Activated CD4-positive, alpha-beta memory T cell treated with anti-CD3 and anti-CD28 coated beads for 36 hours (primary cell): Measurements from ENCODE around the gene ZBTB8B. TPM values are rescaled to one million over a fixed set of nuclear protein-coding genes. Genes with fewer than 3 reads are reported as not detected.
"Not testable (repeated sequence)": the region's sequence is repeated elsewhere in the genome, so short reads cannot be mapped to it uniquely, and the experiment has no call there.

Experiments
- CTCF ChIA-PET: fragments of 350-600 bp; sonication (Branson Sonifier 250); formaldehyde crosslinking; loops from one replicate; lab custom pipeline; 2021; ENCODE audit warnings: antibody characterized with exemption, inconsistent platforms; lab: Charles Lee
- POLR2A ChIA-PET: fragments of 350-600 bp; sonication (Branson Sonifier 250); formaldehyde crosslinking; loops from one replicate; lab custom pipeline; 2021; ENCODE audit warnings: antibody characterized with exemption; lab: Charles Lee
- DNase-seq: peaks from one replicate; pipeline ENCODE4 v3.0.0-alpha.2; 2020
- H3K27ac Mint-ChIP-seq: one replicate; pipeline ENCODE4 v1.8.0; 2021; ENCODE audit warnings: mixed read lengths
- H3K27me3 Mint-ChIP-seq: one replicate; pipeline ENCODE4 v1.8.0; 2021; ENCODE audit warnings: mixed read lengths
- H3K36me3 Mint-ChIP-seq: one replicate; pipeline ENCODE4 v1.8.0; 2021; ENCODE audit warnings: mixed read lengths
- H3K4me1 Mint-ChIP-seq: one replicate; pipeline ENCODE4 v1.8.0; 2021; ENCODE audit warnings: low read depth, mixed read lengths
- H3K4me3 Mint-ChIP-seq: one replicate; pipeline ENCODE4 v1.8.0; 2021; ENCODE audit warnings: mild to moderate bottlenecking, mixed read lengths
- H3K9me3 Mint-ChIP-seq: one replicate; pipeline ENCODE4 v1.8.0; 2021; ENCODE audit warnings: mixed read lengths
- intact Hi-C: fragments of 100-400 bp; cut with micrococcal nuclease; formaldehyde crosslinking; loops from one replicate; pipeline ENCODE4 v1.15.1; 2023
- total RNA-seq, 2 experiments: library from RNA; stranded (reverse); gene quantifications; one replicate each; pipeline ENCODE4 v1.2.3, GENCODE V29; 2021

The ZBTB8B gene
- total RNA-seq, 2 experiments from 2014 or later: not detected

DNA sequence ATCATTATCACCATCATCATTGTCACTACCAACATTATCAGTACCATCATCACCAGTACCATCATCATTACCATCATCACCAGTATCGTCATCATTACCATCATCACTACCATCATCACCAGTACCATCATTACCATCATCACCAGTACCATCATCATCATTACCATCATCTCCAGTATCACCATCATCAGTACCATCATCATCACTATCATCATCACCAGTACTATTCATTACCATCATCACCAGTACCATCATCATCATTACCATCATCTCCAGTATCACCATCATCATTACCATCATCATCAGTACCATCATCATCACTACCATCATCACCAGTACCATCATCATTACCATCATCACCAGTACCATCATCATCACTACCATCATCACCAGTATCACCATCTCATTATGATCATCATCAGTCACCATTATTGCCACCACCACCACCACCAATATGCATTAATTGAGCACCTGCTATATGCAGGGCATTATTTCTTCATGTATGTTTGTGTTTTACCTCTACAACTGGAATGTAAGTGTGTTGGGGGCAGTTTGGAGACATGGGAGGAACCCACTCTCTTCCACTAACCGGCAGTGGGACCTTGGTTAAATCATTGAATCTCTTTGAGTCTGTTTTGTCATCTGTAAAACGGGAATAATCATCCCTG, 7.0 kb downstream of the ZBTB8B start:
- intact Hi-C loops: no loop called here
- ChIA-PET POLR2A (no interaction called here), CTCF (no interaction called here)
- peaks cover 18% of the 10 kb centered on the region for H3K27me3 Mint-ChIP-seq
- no peak overlapping the region for H3K4me3 Mint-ChIP-seq
- no peaks in the 10 kb centered on the region for H3K9me3 Mint-ChIP-seq
- H3K36me3 Mint-ChIP-seq: no peaks in the 10 kb centered on the region
- H3K27ac Mint-ChIP-seq: no peak overlapping the region
- H3K4me1 Mint-ChIP-seq: no peaks in the 10 kb centered on the region
- no peak for DNase-seq

DNA sequence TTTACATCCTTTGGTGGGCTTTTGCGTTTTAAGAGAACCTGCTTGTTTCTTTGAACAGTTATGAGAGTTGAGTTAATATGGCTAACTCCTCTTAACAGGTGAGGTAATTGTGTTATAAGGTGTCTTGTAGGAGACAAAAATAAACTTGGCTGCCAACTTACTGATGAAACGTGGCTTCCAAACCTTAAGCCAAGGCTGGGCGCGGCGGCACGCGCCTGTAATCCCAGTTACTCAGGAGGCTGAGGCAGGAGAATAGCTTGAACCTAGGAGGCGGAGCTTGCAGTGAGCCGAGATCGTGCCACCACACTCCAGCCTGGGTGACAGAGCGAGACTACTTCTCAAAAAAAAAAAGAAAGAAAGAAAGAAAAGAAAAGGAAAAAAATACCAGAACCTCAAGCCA, 8.1 kb downstream of the ZBTB8B start:
- H3K36me3 Mint-ChIP-seq, H3K27ac Mint-ChIP-seq, H3K4me3 Mint-ChIP-seq, H3K4me1 Mint-ChIP-seq, H3K9me3 Mint-ChIP-seq, intact Hi-C loops, DNase-seq, CTCF ChIA-PET, POLR2A ChIA-PET: not testable (repeated sequence)
- peaks cover 16% of the 10 kb centered on the region for H3K27me3 Mint-ChIP-seq

GRCh38 chr1:32474954-32475353, 10.1 kb downstream of the ZBTB8B start:
- intact Hi-C loops: loop anchor here (1.0 kb wide), 1 partner anchor 9 kb away; no protein-coding TSS in a partner anchor
- Mint-ChIP-seq H3K27me3 (peaks cover 19% of the 10 kb centered on the region), H3K36me3 (no peaks in the 10 kb centered on the region), H3K9me3 (no peaks in the 10 kb centered on the region), H3K4me1 (no peaks in the 10 kb centered on the region), H3K4me3 (no peak overlapping the region), H3K27ac (no peak overlapping the region)
- POLR2A ChIA-PET: no interaction called here
- no peak for DNase-seq
- CTCF ChIA-PET: no interaction called here

GRCh38 chr1:32480003-32480402, 15.1 kb downstream of the ZBTB8B start:
- no peaks in the 10 kb centered on the region for H3K4me1 Mint-ChIP-seq
- intact Hi-C loops: no loop called here
- H3K4me3 Mint-ChIP-seq: no peak overlapping the region
- CTCF ChIA-PET: interaction anchor here (0.7 kb wide), 1 partner anchor 14 kb away, joined by 4 read pairs; no protein-coding TSS in a partner anchor
- POLR2A ChIA-PET: no interaction called here
- no peaks in the 10 kb centered on the region for H3K36me3 Mint-ChIP-seq
- H3K27me3 Mint-ChIP-seq: peaks cover 11% of the 10 kb centered on the region
- H3K9me3 Mint-ChIP-seq: no peaks in the 10 kb centered on the region
- DNase-seq: no peak
- no peak overlapping the region for H3K27ac Mint-ChIP-seq

DNA sequence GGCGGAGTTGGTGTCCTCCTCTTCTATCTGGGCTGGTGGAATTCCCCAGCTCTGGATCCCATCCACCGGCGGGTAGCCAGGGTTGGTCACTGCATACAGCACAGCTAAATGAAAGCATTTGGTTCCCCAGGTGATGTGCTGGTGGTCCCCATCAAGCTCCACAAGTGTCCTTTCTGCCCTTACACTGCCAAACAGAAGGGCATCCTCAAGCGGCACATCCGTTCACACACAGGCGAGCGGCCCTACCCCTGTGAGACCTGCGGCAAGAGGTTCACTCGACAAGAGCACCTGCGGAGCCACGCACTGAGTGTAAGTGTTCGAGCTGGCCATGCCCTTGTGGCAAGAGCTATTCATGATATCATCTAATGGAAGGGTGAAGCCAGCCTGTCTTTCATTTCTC, 15.9 kb downstream of the ZBTB8B start:
- Mint-ChIP-seq H3K27me3 (peaks cover 11% of the 10 kb centered on the region), H3K4me1 (no peaks in the 10 kb centered on the region), H3K36me3 (no peaks in the 10 kb centered on the region), H3K9me3 (no peaks in the 10 kb centered on the region), H3K27ac (no peak overlapping the region), H3K4me3 (no peak overlapping the region)
- DNase-seq: no peak
- ChIA-PET POLR2A (no interaction called here), CTCF (no interaction called here)
- intact Hi-C loops: no loop called here

DNA sequence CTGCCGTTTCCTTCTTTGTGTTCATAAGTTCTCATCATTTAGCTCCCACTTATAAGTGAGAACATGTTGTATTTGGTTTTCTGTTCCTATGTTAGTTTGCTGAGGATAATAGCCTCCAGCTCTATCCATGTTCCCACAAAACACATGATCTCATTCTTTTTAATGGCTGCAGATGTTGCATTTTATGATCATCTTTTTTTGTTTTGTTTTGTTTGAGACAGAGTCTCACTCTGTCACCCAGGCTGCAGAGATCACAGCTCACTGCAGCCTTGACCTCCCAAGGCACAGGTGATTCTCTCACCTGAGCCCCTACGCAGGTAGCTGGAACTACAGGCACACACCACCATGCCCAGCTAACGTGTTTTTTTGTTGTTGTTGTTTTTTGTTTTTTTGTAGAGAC, 16.9 kb downstream of the ZBTB8B start:
- POLR2A ChIA-PET, DNase-seq, H3K27ac Mint-ChIP-seq, H3K27me3 Mint-ChIP-seq, H3K4me1 Mint-ChIP-seq, intact Hi-C loops, H3K4me3 Mint-ChIP-seq, H3K9me3 Mint-ChIP-seq, H3K36me3 Mint-ChIP-seq: not testable (repeated sequence)
- CTCF ChIA-PET: interaction anchor here (0.9 kb wide), 1 partner anchor 230 kb away, joined by 3 read pairs; no protein-coding TSS in a partner anchor

DNA sequence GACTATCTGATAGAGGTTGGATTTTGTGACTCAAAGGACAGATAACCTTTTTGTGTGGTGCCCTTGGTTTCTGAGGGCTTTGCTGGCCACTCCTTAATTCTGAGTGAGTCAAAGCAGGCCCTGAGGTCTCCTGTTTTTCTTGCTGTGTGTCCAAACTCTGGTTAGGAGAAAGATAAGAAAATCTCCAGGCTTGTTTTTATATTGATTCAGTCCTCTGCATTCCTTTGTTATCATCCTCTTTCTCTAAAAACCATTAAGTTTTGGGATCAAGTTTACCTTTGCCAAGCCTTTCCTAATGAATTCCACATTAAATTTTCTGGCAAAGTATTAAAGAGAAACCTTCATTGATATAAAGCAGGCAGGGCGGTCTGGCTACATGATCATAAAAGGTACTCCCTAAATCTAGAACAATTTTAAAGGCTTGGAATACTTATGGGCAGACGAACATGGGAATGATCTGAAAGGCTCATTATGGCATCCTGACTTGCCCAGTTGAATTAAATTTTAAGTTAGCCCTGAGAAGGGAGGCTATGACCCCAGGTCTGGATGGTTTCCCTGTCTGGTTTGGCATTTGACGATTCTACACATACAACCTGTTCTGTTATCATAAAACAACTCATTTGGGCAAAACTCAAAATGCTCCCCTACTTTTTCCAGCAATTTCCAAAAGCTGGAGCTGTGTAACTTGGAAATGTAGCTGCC, 20.8 kb downstream of the ZBTB8B start:
- no peak for DNase-seq
- H3K4me3 Mint-ChIP-seq: no peak overlapping the region
- H3K36me3 Mint-ChIP-seq: no peaks in the 10 kb centered on the region
- H3K27ac Mint-ChIP-seq: no peak overlapping the region
- intact Hi-C loops: no loop called here
- no peaks in the 10 kb centered on the region for H3K9me3 Mint-ChIP-seq
- peaks cover 12% of the 10 kb centered on the region for H3K27me3 Mint-ChIP-seq
- H3K4me1 Mint-ChIP-seq: no peaks in the 10 kb centered on the region
- CTCF ChIA-PET: interaction anchor here (1.0 kb wide), 1 partner anchor 84 kb away, joined by 4 read pairs; no protein-coding TSS in a partner anchor
- POLR2A ChIA-PET: no interaction called here

DNA sequence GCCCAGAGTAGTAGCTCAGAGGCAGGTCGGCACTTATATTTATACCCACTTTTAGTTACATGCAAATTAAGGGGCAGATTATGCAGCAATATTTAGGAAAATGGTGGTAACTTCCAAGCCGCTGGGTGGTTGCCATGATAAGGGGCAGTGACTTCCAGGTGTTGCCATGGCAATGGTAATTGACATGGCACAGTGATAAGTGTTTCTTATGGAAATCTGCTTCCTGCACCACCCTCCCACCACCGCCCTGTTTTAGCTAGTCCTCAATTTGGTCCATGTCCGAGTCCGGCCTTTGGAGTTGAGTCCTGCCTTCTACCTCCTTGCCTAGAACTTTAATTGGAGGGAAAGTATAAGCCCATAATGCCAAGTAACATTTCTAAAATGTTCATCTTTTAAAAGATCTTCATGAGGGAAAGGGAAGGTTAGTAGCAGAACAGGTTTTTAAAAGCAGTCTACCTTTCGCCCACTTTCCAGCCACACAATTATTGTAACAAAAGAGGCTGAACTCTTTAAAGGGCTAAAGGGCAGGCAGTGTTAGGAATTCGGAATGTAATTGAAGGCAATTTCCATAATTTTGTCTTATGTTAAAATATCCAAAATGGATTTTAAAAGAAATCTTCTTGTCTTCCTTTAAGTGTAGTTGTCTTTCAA, 21.7 kb downstream of the ZBTB8B start:
- Mint-ChIP-seq H3K4me1 (no peaks in the 10 kb centered on the region), H3K4me3 (no peak overlapping the region), H3K27ac (no peak overlapping the region), H3K36me3 (no peaks in the 10 kb centered on the region), H3K27me3 (peaks cover 12% of the 10 kb centered on the region), H3K9me3 (no peaks in the 10 kb centered on the region)
- DNase-seq: no peak
- intact Hi-C loops: no loop called here
- CTCF ChIA-PET: interaction anchor here (1.0 kb wide), 1 partner anchor 85 kb away, joined by 4 read pairs; no protein-coding TSS in a partner anchor
- POLR2A ChIA-PET: no interaction called here

- H3K9me3 Mint-ChIP-seq: no peaks in the 10 kb centered on the region
- no peaks in the 10 kb centered on the region for H3K4me1 Mint-ChIP-seq
- POLR2A ChIA-PET: no interaction called here
- CTCF ChIA-PET: no interaction called here
- H3K27me3 Mint-ChIP-seq: peaks cover 10% of the 10 kb centered on the region
- H3K4me3 Mint-ChIP-seq: no peak overlapping the region
- DNase-seq: no peak
- H3K36me3 Mint-ChIP-seq: no peaks in the 10 kb centered on the region
- H3K27ac Mint-ChIP-seq: no peak overlapping the region
- intact Hi-C loops: no loop called here
These were observed 22.3 kb downstream of the ZBTB8B start for GRCh38 chr1:32487182-32487581.

- H3K9me3 Mint-ChIP-seq: no peaks in the 10 kb centered on the region
- H3K4me3 Mint-ChIP-seq: no peak overlapping the region
- no peak overlapping the region for H3K27ac Mint-ChIP-seq
- POLR2A ChIA-PET: no interaction called here
- no peaks in the 10 kb centered on the region for H3K4me1 Mint-ChIP-seq
- CTCF ChIA-PET: no interaction called here
- peaks cover 13% of the 10 kb centered on the region for H3K27me3 Mint-ChIP-seq
- DNase-seq: no peak
- intact Hi-C loops: no loop called here
- no peaks in the 10 kb centered on the region for H3K36me3 Mint-ChIP-seq
These were observed 25.0 kb downstream of the ZBTB8B start for GRCh38 chr1:32489774-32490454.

- no peak for DNase-seq
- Mint-ChIP-seq H3K9me3 (no peaks in the 10 kb centered on the region), H3K27ac (no peak overlapping the region), H3K27me3 (peaks cover 13% of the 10 kb centered on the region), H3K36me3 (no peaks in the 10 kb centered on the region), H3K4me3 (no peak overlapping the region), H3K4me1 (no peaks in the 10 kb centered on the region)
- intact Hi-C loops: no loop called here
- ChIA-PET POLR2A (no interaction called here), CTCF (no interaction called here)
These were observed 26.5 kb downstream of the ZBTB8B start for GRCh38 chr1:32491386-32491785.

DNA sequence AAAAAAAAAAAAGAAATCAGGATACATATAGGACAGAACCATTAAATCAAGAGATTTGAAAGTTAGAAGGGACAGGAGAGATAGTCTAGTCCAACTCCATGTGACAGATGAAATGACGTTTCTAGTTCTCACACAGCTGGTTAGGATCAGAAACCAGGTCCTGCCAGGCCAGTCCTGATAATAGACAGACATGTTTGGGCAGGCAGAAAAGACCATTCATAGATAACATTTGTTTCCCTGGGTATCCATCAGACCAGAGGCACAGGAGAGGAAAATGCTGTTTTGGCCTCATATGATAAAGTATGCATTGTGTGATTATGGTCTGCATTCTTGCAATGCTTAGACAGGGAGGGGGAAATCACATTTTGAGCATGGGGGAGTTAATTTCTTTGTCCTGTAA, 29.3 kb downstream of the ZBTB8B start:
- no peak for DNase-seq
- no peaks in the 10 kb centered on the region for H3K36me3 Mint-ChIP-seq
- peaks cover 20% of the 10 kb centered on the region for H3K27me3 Mint-ChIP-seq
- no peaks in the 10 kb centered on the region for H3K9me3 Mint-ChIP-seq
- intact Hi-C loops: no loop called here
- no peaks in the 10 kb centered on the region for H3K4me1 Mint-ChIP-seq
- CTCF ChIA-PET: no interaction called here
- POLR2A ChIA-PET: no interaction called here
- no peak overlapping the region for H3K27ac Mint-ChIP-seq
- no peak overlapping the region for H3K4me3 Mint-ChIP-seq
